GM23338 (cell line): ENCODE data around the gene THUMPD2.

Experiments
- CREB1 ChIP-seq: fragments of 250-450 bp; sonication (Bioruptor Pico); IDR thresholded peaks from 2 replicates; pipeline ENCODE4 v1.5.0; 2020; ENCODE audit warnings: low read depth, mild to moderate bottlenecking, moderate library complexity
- TF ChIP-seq, protein P1 (sequence below), 2 experiments: fragments of 200-600 bp in 1 of 2; sonication (generic) in 1 of 2; conservative IDR thresholded peaks; 2 replicates each; pipeline versions ENCODE4 v1.5.1 to v1.6.1; 2016 to 2017; ENCODE audit warnings: antibody characterized with exemption in 2 of 2, low read depth in 2 of 2, mild to moderate bottlenecking in 2 of 2, moderate library complexity in 1 of 2

DNA sequence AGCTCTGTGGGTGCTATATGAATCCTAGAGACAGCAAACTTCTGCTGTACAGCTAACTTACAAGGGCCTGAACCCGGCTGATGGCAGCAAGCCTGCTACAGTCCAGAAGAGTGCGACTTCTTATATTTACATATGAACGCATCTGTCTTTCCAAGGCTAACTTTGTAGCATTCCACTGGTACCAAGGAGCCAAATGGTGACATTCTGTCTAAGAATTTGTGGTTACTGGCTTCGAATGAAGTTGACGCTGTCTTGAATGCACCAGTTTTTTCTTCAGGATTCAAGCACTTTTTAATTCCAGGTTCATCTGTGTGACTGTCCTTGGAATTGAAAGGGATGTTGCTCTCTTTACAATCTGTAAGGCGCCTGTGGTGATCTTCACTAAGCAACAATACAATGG lies 42.4 kb downstream of the THUMPD2 start:
- TF ChIP-seq, protein P1, sequence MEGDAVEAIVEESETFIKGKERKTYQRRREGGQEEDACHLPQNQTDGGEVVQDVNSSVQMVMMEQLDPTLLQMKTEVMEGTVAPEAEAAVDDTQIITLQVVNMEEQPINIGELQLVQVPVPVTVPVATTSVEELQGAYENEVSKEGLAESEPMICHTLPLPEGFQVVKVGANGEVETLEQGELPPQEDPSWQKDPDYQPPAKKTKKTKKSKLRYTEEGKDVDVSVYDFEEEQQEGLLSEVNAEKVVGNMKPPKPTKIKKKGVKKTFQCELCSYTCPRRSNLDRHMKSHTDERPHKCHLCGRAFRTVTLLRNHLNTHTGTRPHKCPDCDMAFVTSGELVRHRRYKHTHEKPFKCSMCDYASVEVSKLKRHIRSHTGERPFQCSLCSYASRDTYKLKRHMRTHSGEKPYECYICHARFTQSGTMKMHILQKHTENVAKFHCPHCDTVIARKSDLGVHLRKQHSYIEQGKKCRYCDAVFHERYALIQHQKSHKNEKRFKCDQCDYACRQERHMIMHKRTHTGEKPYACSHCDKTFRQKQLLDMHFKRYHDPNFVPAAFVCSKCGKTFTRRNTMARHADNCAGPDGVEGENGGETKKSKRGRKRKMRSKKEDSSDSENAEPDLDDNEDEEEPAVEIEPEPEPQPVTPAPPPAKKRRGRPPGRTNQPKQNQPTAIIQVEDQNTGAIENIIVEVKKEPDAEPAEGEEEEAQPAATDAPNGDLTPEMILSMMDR (conservative IDR thresholded peaks at IDR 0.05; ENCODE audit: low read depth in 2 of 2) = no peak
- no peak for TF ChIP-seq CREB1 (CRISPR knock-in tag)
